Glutamatergic neuron (in vitro differentiated cells): Measurements from ENCODE around the gene HSF4. TPM values are rescaled to one million over a fixed set of nuclear protein-coding genes. Genes with fewer than 3 reads are reported as not detected.

Experiments used
- DNase-seq: peaks from one replicate; pipeline ENCODE4 v3.0.0; 2022
- H3K27ac Mint-ChIP-seq: one replicate; pipeline ENCODE4 v1.8.0; 2020; ENCODE audit warnings: mild to moderate bottlenecking, mixed read lengths, inconsistent platforms; ENCODE audit not compliant: unreplicated experiment
- H3K27me3 Mint-ChIP-seq: one replicate; pipeline ENCODE4 v1.8.0; 2020; ENCODE audit warnings: mild to moderate bottlenecking, moderate library complexity, mixed read lengths, inconsistent platforms; ENCODE audit not compliant: unreplicated experiment
- H3K36me3 Mint-ChIP-seq: one replicate; pipeline ENCODE4 v1.8.0; 2020; ENCODE audit warnings: mild to moderate bottlenecking, mixed read lengths, inconsistent platforms; ENCODE audit not compliant: unreplicated experiment
- H3K4me1 Mint-ChIP-seq: one replicate; pipeline ENCODE4 v1.8.0; 2020; ENCODE audit warnings: mild to moderate bottlenecking, low read depth, mixed read lengths, inconsistent platforms; ENCODE audit not compliant: unreplicated experiment
- H3K4me3 Mint-ChIP-seq: one replicate; pipeline ENCODE4 v1.8.0; 2020; ENCODE audit warnings: mild to moderate bottlenecking, mixed read lengths, inconsistent platforms; ENCODE audit not compliant: unreplicated experiment
- H3K9me3 Mint-ChIP-seq: one replicate; pipeline ENCODE4 v1.8.0; 2020; ENCODE audit warnings: mild to moderate bottlenecking, moderate library complexity, mixed read lengths, inconsistent platforms; ENCODE audit not compliant: unreplicated experiment
- total RNA-seq: library from RNA; stranded (reverse); fragmentation: NEBNext Ultra II Directional; extraction: Animal tissue kit (Norgen Biotek cat#: 25700); gene quantifications from one replicate; pipeline ENCODE4 v1.2.1, GENCODE V29; 2021; ENCODE audit not compliant: unreplicated experiment
- TF ChIP-seq, protein P1 (sequence below): fragments of 200-600 bp; sonication (generic); IDR thresholded peaks from one replicate; pipeline ENCODE4 v1.5.0; 2021; ENCODE audit not compliant: partially characterized antibody, unreplicated experiment

Gene HSF4
- total RNA-seq, 1 donor from 2014 or later = 7.2 TPM

DNA sequence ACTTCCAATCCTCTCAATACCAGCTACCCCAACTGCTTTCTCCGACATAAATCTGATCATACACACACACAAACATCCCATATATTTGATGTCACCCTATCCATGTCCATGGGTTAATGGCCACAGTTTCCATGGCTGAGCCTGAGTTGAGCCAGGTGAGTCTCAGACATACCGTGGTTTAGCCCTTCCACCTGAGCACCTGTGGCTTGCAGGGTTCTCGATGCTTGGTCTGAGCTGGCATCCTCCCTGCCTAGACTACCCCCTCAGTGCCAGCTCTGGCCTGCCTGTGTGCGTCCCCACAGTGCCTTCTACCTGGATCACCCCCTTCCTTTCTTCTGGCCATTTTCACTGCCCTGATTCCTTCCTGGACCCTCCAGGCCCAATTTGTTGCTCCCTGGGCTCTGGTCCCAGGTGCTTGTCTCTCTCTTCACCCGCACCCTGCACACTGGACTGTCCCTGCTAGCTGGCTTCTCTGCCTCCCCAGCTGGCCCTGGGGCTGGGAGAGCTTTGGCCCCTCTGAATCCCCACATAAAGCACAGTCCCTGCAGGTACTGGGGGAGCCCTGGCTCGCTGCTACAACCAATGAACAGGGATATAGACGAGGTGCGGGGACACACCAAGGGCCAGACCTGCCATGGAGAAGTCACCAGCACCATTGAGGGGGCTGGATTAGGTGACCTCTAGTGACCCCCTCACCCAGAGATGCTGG lies 41.7 kb downstream of the HSF4 start:
- no peak overlapping the region for H3K4me3 Mint-ChIP-seq
- no peak overlapping the region for H3K27ac Mint-ChIP-seq
- H3K4me1 Mint-ChIP-seq = no peaks in the 10 kb centered on the region
- no peaks in the 10 kb centered on the region for H3K36me3 Mint-ChIP-seq
- TF ChIP-seq, protein P1, sequence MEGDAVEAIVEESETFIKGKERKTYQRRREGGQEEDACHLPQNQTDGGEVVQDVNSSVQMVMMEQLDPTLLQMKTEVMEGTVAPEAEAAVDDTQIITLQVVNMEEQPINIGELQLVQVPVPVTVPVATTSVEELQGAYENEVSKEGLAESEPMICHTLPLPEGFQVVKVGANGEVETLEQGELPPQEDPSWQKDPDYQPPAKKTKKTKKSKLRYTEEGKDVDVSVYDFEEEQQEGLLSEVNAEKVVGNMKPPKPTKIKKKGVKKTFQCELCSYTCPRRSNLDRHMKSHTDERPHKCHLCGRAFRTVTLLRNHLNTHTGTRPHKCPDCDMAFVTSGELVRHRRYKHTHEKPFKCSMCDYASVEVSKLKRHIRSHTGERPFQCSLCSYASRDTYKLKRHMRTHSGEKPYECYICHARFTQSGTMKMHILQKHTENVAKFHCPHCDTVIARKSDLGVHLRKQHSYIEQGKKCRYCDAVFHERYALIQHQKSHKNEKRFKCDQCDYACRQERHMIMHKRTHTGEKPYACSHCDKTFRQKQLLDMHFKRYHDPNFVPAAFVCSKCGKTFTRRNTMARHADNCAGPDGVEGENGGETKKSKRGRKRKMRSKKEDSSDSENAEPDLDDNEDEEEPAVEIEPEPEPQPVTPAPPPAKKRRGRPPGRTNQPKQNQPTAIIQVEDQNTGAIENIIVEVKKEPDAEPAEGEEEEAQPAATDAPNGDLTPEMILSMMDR = no peak
- H3K27me3 Mint-ChIP-seq = peaks cover 6% of the 10 kb centered on the region
- DNase-seq = no peak
- peaks cover 2% of the 10 kb centered on the region for H3K9me3 Mint-ChIP-seq

- TF ChIP-seq, protein P1 = no peak
- H3K27ac Mint-ChIP-seq = no peak overlapping the region
- no peaks in the 10 kb centered on the region for H3K36me3 Mint-ChIP-seq
- H3K27me3 Mint-ChIP-seq = peaks cover 6% of the 10 kb centered on the region
- DNase-seq = no peak
- no peaks in the 10 kb centered on the region for H3K4me1 Mint-ChIP-seq
- H3K9me3 Mint-ChIP-seq = peaks cover 2% of the 10 kb centered on the region
- H3K4me3 Mint-ChIP-seq = no peak overlapping the region
Observed at GRCh38 chr16:67206838-67207248, 42.3 kb downstream of the HSF4 start.

GRCh38 chr16:67207249-67208091 lies 42.9 kb downstream of the HSF4 start:
- H3K4me1 Mint-ChIP-seq = no peaks in the 10 kb centered on the region
- H3K27me3 Mint-ChIP-seq = peaks cover 6% of the 10 kb centered on the region
- H3K36me3 Mint-ChIP-seq = no peaks in the 10 kb centered on the region
- H3K27ac Mint-ChIP-seq = no peak overlapping the region
- TF ChIP-seq, protein P1 = no peak
- DNase-seq = no peak
- peaks cover 2% of the 10 kb centered on the region for H3K9me3 Mint-ChIP-seq
- H3K4me3 Mint-ChIP-seq = no peak overlapping the region

DNA sequence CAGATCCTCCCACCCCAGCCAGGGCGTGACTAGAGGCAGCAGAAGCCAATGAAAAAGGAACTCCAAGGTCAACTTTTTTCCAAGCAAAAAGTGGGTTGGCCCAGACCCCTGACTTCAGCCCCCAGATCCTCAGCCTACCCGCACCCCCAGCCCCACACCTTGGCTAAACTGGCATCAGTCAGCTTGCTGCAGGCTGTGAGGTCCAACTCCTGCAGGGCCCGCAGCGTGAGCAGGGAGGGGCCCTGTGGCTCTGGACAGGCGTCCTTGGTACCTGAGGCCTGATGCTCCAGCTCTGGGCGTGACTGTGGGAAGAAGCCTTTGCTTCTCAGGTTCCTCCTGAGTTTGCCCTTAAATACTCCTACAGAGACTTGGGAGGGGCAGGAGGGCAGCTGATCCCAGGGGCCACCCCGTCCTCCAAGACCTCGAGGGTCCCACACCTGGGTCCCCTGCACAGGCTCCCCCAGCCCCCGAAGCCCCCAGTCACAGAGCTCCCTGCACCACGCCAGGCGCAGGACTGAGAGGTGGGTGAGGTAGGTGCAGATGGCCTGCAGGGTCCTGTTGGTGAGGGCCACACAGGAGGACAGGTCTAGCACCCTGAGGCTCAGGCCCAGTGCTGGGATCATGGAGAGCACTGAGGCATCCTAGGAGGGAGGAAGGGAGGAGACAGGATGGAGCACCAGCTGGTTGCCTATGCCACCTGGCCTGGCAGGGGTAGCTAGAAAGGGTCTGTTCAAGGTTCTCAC lies 43.8 kb downstream of the HSF4 start:
- peaks cover 2% of the 10 kb centered on the region for H3K9me3 Mint-ChIP-seq

More for the DNA sequence above, 43.8 kb downstream of the HSF4 start:
- no peak for DNase-seq
- Mint-ChIP-seq H3K4me3 (no peak overlapping the region), H3K27ac (no peak overlapping the region), H3K4me1 (no peaks in the 10 kb centered on the region), H3K27me3 (peaks cover 6% of the 10 kb centered on the region), H3K36me3 (no peaks in the 10 kb centered on the region)
- TF ChIP-seq, protein P1 = no peak
